Tibial artery (tissue), 4 donors: ENCODE measurements around the gene ISL2.

Experiments used
- DNase-seq, 2 donors: peaks; one replicate each; pipeline ENCODE4 v3.0.0-alpha.2; 2019
- H3K27ac ChIP-seq, 2 donors: fragments of 200-600 bp; sonication (generic) in 1 of 2; 1 replicate in 1 of 2; 2 replicates in 1 of 2; pipeline ENCODE4 v1.5.1; 2018 to 2019; ENCODE audit warnings: mild to moderate bottlenecking in 1 of 2
- H3K27me3 ChIP-seq, 2 donors: fragments of 200-600 bp; sonication (generic) in 1 of 2; one replicate each; pipeline versions ENCODE4 v1.5.1 to v1.6.0; 2016 to 2019
- H3K36me3 ChIP-seq, 3 donors: fragments of 200-600 bp; sonication (generic) in 2 of 3; one replicate each; pipeline ENCODE4 v1.5.1; 2016 to 2019; ENCODE audit warnings: mild to moderate bottlenecking in 2 of 3
- H3K4me1 ChIP-seq, 4 donors: fragments of 200-600 bp; sonication (generic) in 2 of 4; 1 replicate in 3 of 4; 2 replicates in 1 of 4; pipeline ENCODE4 v1.5.1; 2016 to 2019
- H3K4me3 ChIP-seq, 2 donors: fragments of 200-600 bp; sonication (generic) in 1 of 2; 1 replicate in 1 of 2; 2 replicates in 1 of 2; pipeline ENCODE4 v1.5.1; 2018 to 2019; ENCODE audit warnings: mild to moderate bottlenecking in 2 of 2
- H3K9me3 ChIP-seq, 3 donors: fragments of 200-600 bp; sonication (generic) in 1 of 3; one replicate each; pipeline ENCODE4 v1.5.1; 2016 to 2019
- CTCF ChIP-seq, 2 experiments: fragments of 200-600 bp in 1 of 2; fragments of 450-650 bp in 1 of 2; IDR thresholded peaks; one replicate each; pipeline ENCODE4 v1.5.1; 2017 to 2019; ENCODE audit warnings: antibody characterized with exemption in 2 of 2, mild to moderate bottlenecking in 1 of 2, moderate library complexity in 1 of 2
- intact Hi-C: fragments of 100-400 bp; cut with DNase I; formaldehyde crosslinking; loops from one replicate; pipeline ENCODE4 v1.15.0; 2023; ENCODE audit warnings: low total_unique reads

ISL2 gene

GRCh38 chr15:76377217-76377616 is 40.6 kb downstream of the ISL2 start:
- H3K4me1 ChIP-seq: no peaks in the 10 kb centered on the region
- H3K9me3 ChIP-seq: no peaks in the 10 kb centered on the region
- intact Hi-C loops: no loop called here
- no peak for TF ChIP-seq CTCF (IDR thresholded peaks at IDR 0.05)
- DNase-seq: no peak
- no peak overlapping the region for H3K27ac ChIP-seq
- no peaks in the 10 kb centered on the region for H3K27me3 ChIP-seq
- H3K4me3 ChIP-seq: no peak overlapping the region
- H3K36me3 ChIP-seq: peaks cover 28 to 66% (median 36%) of the 10 kb centered on the region in 3 donors

GRCh38 chr15:76377751-76378150 is 41.2 kb downstream of the ISL2 start:
- intact Hi-C loops: no loop called here
- Histone ChIP-seq H3K27ac (no peak overlapping the region), H3K27me3 (no peaks in the 10 kb centered on the region), H3K36me3 (peaks cover 28 to 60% (median 36%) of the 10 kb centered on the region in 3 donors), H3K9me3 (no peaks in the 10 kb centered on the region), H3K4me3 (no peak overlapping the region), H3K4me1 (no peaks in the 10 kb centered on the region)
- TF ChIP-seq CTCF (IDR thresholded peaks at IDR 0.05): no peak
- no peak for DNase-seq

GRCh38 chr15:76378691-76379090 is 42.1 kb downstream of the ISL2 start:
- H3K4me1 ChIP-seq: no peaks in the 10 kb centered on the region
- DNase-seq: no peak
- no peak for TF ChIP-seq CTCF (IDR thresholded peaks at IDR 0.05)
- peaks cover 23 to 51% (median 29%) of the 10 kb centered on the region in 3 donors for H3K36me3 ChIP-seq
- no peak overlapping the region for H3K4me3 ChIP-seq
- intact Hi-C loops: no loop called here
- H3K27ac ChIP-seq: no peak overlapping the region
- no peaks in the 10 kb centered on the region for H3K27me3 ChIP-seq
- H3K9me3 ChIP-seq: no peaks in the 10 kb centered on the region

GRCh38 chr15:76380249-76380648 is 43.7 kb downstream of the ISL2 start:
- no peak for DNase-seq
- Histone ChIP-seq H3K4me3 (no peak overlapping the region), H3K4me1 (no peaks in the 10 kb centered on the region), H3K27ac (no peak overlapping the region), H3K27me3 (no peaks in the 10 kb centered on the region), H3K36me3 (peaks cover 10 to 37% (median 15%) of the 10 kb centered on the region in 3 donors), H3K9me3 (no peaks in the 10 kb centered on the region)
- no peak for TF ChIP-seq CTCF (IDR thresholded peaks at IDR 0.05)
- intact Hi-C loops: no loop called here

- Histone ChIP-seq H3K4me1 (no peaks in the 10 kb centered on the region), H3K36me3 (peaks cover 0 to 26% (median 10%) of the 10 kb centered on the region in 3 donors), H3K27ac (no peak overlapping the region), H3K27me3 (no peaks in the 10 kb centered on the region), H3K4me3 (no peak overlapping the region), H3K9me3 (no peaks in the 10 kb centered on the region)
- DNase-seq: no peak
- intact Hi-C loops: no loop called here
- TF ChIP-seq CTCF (IDR thresholded peaks at IDR 0.05): no peak
Observed at GRCh38 chr15:76381366-76381765, 44.8 kb downstream of the ISL2 start.
